H9 (cell line): ENCODE data around the gene SOX1. TPM values are rescaled to one million over a fixed set of nuclear protein-coding genes. Genes with fewer than 3 reads are reported as not detected.

Experiments used
- DNase-seq: peaks from one replicate; pipeline ENCODE4 v3.0.0-alpha.2; 2017
- H2AFZ ChIP-seq: one replicate; pipeline ENCODE4 v1.6.1; 2013; ENCODE audit warnings: mild to moderate bottlenecking, low read length, control low read depth, moderate library complexity
- H2AK5ac ChIP-seq: 2 replicates; pipeline ENCODE4 v1.6.1; 2013; ENCODE audit warnings: low read length, control low read depth, mixed read lengths; ENCODE audit not compliant: insufficient read length
- H2BK120ac ChIP-seq: one replicate; pipeline ENCODE4 v1.6.1; 2013; ENCODE audit warnings: low read depth, mild to moderate bottlenecking, low read length, control low read depth, inconsistent platforms; ENCODE audit not compliant: poor library complexity, severe bottlenecking
- H2BK12ac ChIP-seq: 2 replicates; pipeline ENCODE4 v1.6.1; 2013; ENCODE audit warnings: low read length, control low read depth, mixed read lengths, low read depth; ENCODE audit not compliant: insufficient read length
- H2BK15ac ChIP-seq: 2 replicates; pipeline ENCODE4 v1.6.1; 2013; ENCODE audit warnings: low read depth, low read length, control low read depth
- H2BK20ac ChIP-seq: one replicate; pipeline ENCODE4 v1.6.1; 2013; ENCODE audit warnings: low read depth, mild to moderate bottlenecking, low read length, control low read depth, inconsistent platforms; ENCODE audit not compliant: poor library complexity, severe bottlenecking
- H2BK5ac ChIP-seq: 2 replicates; pipeline ENCODE4 v1.6.1; 2013; ENCODE audit warnings: low read length, control low read depth, mixed read lengths; ENCODE audit not compliant: insufficient read length
- H3K14ac ChIP-seq: 2 replicates; pipeline ENCODE4 v1.6.1; 2013; ENCODE audit warnings: low read length, control low read depth; ENCODE audit not compliant: insufficient read depth
- H3K18ac ChIP-seq: 2 replicates; pipeline ENCODE4 v1.6.1; 2013; ENCODE audit warnings: low read depth, mild to moderate bottlenecking, mixed read lengths, low read length, control low read depth; ENCODE audit not compliant: insufficient read length
- H3K23ac ChIP-seq: 2 replicates; pipeline ENCODE4 v1.6.1; 2013; ENCODE audit warnings: low read length, control low read depth, mixed read lengths, low read depth; ENCODE audit not compliant: insufficient read length
- H3K23me2 ChIP-seq: 2 replicates; pipeline ENCODE4 v1.6.1; 2013; ENCODE audit warnings: low read depth, mild to moderate bottlenecking, mixed read lengths, low read length, control low read depth; ENCODE audit not compliant: insufficient read length, poor library complexity, severe bottlenecking
- H3K27ac ChIP-seq: 2 replicates; pipeline ENCODE4 v1.5.1; 2013; ENCODE audit warnings: low read length, control low read depth, mixed read lengths, low read depth; ENCODE audit not compliant: insufficient read length
- H3K27me3 ChIP-seq: 2 replicates; pipeline ENCODE4 v1.6.1; 2013; ENCODE audit warnings: low read length, control low read depth, inconsistent platforms; ENCODE audit not compliant: insufficient read depth
- H3K4ac ChIP-seq: 2 replicates; pipeline ENCODE4 v1.6.1; 2013; ENCODE audit warnings: low read depth, mild to moderate bottlenecking, control low read depth, inconsistent platforms, low read length, moderate library complexity
- H3K4me1 ChIP-seq: 2 replicates; pipeline ENCODE4 v1.6.1; 2013; ENCODE audit warnings: low read length, control low read depth, inconsistent platforms; ENCODE audit not compliant: insufficient read depth
- H3K4me2 ChIP-seq: 2 replicates; pipeline ENCODE4 v1.6.1; 2013; ENCODE audit warnings: low read length, control low read depth, mixed read lengths; ENCODE audit not compliant: insufficient read length, insufficient read depth
- H3K56ac ChIP-seq: 2 replicates; pipeline ENCODE4 v1.6.1; 2013; ENCODE audit warnings: low read depth, mild to moderate bottlenecking, mixed read lengths, low read length, control low read depth; ENCODE audit not compliant: insufficient read length
- H3K79me1 ChIP-seq: 2 replicates; pipeline ENCODE4 v1.6.1; 2013; ENCODE audit warnings: low read depth, mild to moderate bottlenecking, moderate library complexity, low read length, control low read depth, inconsistent platforms; ENCODE audit not compliant: insufficient read depth, poor library complexity, severe bottlenecking
- H3K79me2 ChIP-seq: 2 replicates; pipeline ENCODE4 v1.6.1; 2013; ENCODE audit warnings: low read length, control low read depth, inconsistent platforms; ENCODE audit not compliant: insufficient read depth
- H3K9ac ChIP-seq: 2 replicates; pipeline ENCODE4 v1.6.1; 2013; ENCODE audit warnings: low read length, control low read depth, mixed read lengths; ENCODE audit not compliant: insufficient read length; ENCODE audit errors: extremely low read depth
- H3K9me3 ChIP-seq: one replicate; pipeline ENCODE4 v1.6.1; 2013; ENCODE audit warnings: low read depth, low read length, inconsistent platforms; ENCODE audit not compliant: control insufficient read depth
- H3T11ph ChIP-seq: one replicate; pipeline ENCODE4 v1.6.1; 2013; ENCODE audit warnings: mild to moderate bottlenecking, low read length, control low read depth, inconsistent platforms
- H4K20me1 ChIP-seq: one replicate; pipeline ENCODE4 v1.6.1; 2013; ENCODE audit not compliant: control insufficient read depth, insufficient read length, insufficient read depth
- H4K5ac ChIP-seq: 2 replicates; pipeline ENCODE4 v1.6.1; 2013; ENCODE audit warnings: low read depth, mild to moderate bottlenecking, mixed read lengths, low read length, control low read depth; ENCODE audit not compliant: insufficient read length
- H4K8ac ChIP-seq: replicated peaks from 2 replicates; pipeline ENCODE4 v1.6.1; 2013; ENCODE audit warnings: low read length, control low read depth, mixed read lengths, low read depth; ENCODE audit not compliant: insufficient read length
- H4K91ac ChIP-seq: 2 replicates; pipeline ENCODE4 v1.6.1; 2013; ENCODE audit warnings: low read depth, mild to moderate bottlenecking, moderate library complexity, mixed read lengths, low read length, control low read depth; ENCODE audit not compliant: insufficient read length
- H3K27ac Mint-ChIP-seq, 3 experiments: 2 replicates in 2 of 3; 3 replicates in 1 of 3; pipeline ENCODE4 v1.8.0; 2020 to 2021; ENCODE audit warnings: mixed read lengths in 3 of 3, mild to moderate bottlenecking in 1 of 3, moderate library complexity in 1 of 3
- H3K27me3 Mint-ChIP-seq: 2 replicates; pipeline ENCODE4 v1.8.0; 2021; ENCODE audit warnings: low read depth, mild to moderate bottlenecking, moderate library complexity, mixed read lengths
- H3K36me3 Mint-ChIP-seq, 3 experiments: 2 replicates in 2 of 3; 3 replicates in 1 of 3; pipeline ENCODE4 v1.8.0; 2020 to 2021; ENCODE audit warnings: low read depth in 3 of 3, mixed read lengths in 3 of 3; ENCODE audit not compliant: insufficient read depth in 1 of 3
- H3K4me1 Mint-ChIP-seq, 2 experiments: 2 replicates each; pipeline ENCODE4 v1.8.0; 2020; ENCODE audit warnings: mixed read lengths in 2 of 2
- H3K4me3 Mint-ChIP-seq, 2 experiments: 2 replicates in 1 of 2; 3 replicates in 1 of 2; pipeline ENCODE4 v1.8.0; 2020 to 2021; ENCODE audit warnings: mild to moderate bottlenecking in 2 of 2, mixed read lengths in 2 of 2, moderate library complexity in 1 of 2
- H3K9me3 Mint-ChIP-seq, 2 experiments: 2 replicates in 1 of 2; 3 replicates in 1 of 2; pipeline ENCODE4 v1.8.0; 2020; ENCODE audit warnings: mild to moderate bottlenecking in 2 of 2, mixed read lengths in 2 of 2, moderate library complexity in 1 of 2
- WGBS: extraction: QIAGEN DNeasy Blood & Tissue Kit; methylation state at CpG from one replicate; pipeline ENCODE4 v1.1.7; 2013; ENCODE audit warnings: missing lambda C conversion rate, low lambda C conversion rate, mixed read lengths; ENCODE audit not compliant: insufficient read length; ENCODE audit errors: extremely low coverage; 5-methylcytosine and 5-hydroxymethylcytosine counted together
- total RNA-seq: library from RNA; stranded (reverse); gene quantifications from 2 replicates; pipeline ENCODE4 v1.2.1, GENCODE V29; 2021
- TF ChIP-seq, protein P1 (sequence below): fragments of 200-600 bp; sonication (generic); conservative IDR thresholded peaks from 3 replicates; pipeline ENCODE4 v1.8.0; 2021; ENCODE audit warnings: antibody characterized with exemption, mild to moderate bottlenecking

The SOX1 gene
- total RNA-seq, 1 experiment from 2014 or later = 0.17 TPM

DNA sequence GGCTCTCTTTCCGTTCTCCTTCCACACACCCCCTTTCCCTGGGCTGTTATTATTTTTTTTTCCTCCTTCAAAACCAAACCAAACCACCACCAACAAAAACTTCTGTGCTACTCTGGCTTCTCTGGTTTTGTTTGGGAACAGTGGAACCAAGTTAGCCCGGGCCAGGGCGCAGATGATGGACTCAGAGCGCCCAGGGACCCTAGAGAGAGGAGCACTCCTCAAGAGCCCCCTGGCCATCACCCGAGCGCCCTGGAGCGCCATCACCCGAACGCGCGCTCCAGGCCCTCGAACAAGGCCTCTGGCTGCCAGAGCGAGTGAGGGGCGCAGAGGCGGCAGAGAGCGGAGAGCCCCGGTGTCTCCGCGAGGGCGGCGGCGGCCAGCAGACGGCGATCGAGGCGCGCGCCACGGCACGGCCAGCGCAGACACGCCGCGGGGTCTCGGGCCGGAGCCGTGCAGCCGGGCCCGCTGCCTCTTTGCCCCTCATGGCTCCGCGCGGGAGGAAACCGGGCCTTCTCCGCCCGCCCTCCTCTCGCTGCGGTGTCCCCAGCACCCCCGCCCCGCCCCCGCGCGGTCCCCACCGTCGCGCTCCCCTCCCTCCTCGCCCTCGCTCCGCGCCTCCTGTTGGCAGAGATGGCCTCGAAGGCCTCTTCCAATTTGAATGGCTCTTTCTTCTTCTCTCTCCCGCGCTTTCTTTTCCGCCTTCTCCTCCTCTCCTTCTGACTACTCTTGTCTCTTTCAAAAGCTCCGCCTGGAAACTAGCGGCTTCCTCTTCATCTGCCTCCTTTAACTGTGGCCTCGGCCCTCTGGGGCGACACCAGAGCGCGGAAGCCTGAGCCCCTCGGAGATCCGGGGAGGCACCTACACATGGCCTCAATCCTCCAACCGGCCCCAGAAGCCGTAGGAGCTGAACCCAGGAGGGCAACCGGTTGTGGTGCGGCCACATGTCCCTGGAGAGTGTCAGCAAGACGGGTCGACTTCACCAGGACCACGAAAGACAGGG, 4.1 kb upstream of the SOX1 start:
- H3K79me1 ChIP-seq = no peaks in the 10 kb centered on the region

More for the DNA sequence above, 4.1 kb upstream of the SOX1 start:
- Histone ChIP-seq H2AFZ (no peak overlapping the region), H4K91ac (no peak overlapping the region), H3K56ac (no peak overlapping the region), H3K23ac (no peak overlapping the region), H3K14ac (no peak overlapping the region), H3T11ph (no peak overlapping the region), H2BK5ac (no peak overlapping the region), H3K18ac (no peak overlapping the region), H3K27me3 (peaks cover 83% of the 10 kb centered on the region), H3K4me2 (peak overlapping the region; percentile 40), H3K27ac (no peak overlapping the region), H3K9ac (no peak overlapping the region), H4K5ac (no peak overlapping the region), H2BK15ac (no peak overlapping the region), H3K4me1 (no peaks in the 10 kb centered on the region), H2BK12ac (no peak overlapping the region), H2AK5ac (no peak overlapping the region), H3K9me3 (no peaks in the 10 kb centered on the region), H4K20me1 (no peaks in the 10 kb centered on the region), H3K23me2 (peaks cover 4% of the 10 kb centered on the region), H4K8ac (no peak overlapping the region), H2BK20ac (no peak overlapping the region), H3K4ac (no peak overlapping the region), H3K79me2 (no peaks in the 10 kb centered on the region), H2BK120ac (no peak overlapping the region)
- Mint-ChIP-seq H3K36me3 (peaks cover 0 to 2% (median 0%) of the 10 kb centered on the region in 3 experiments; a peak in 2 of 7 replicates), H3K9me3 (peaks cover 0 to 5% of the 10 kb centered on the region in 2 experiments; a peak in 3 of 5 replicates), H3K27me3 (peaks cover 97% of the 10 kb centered on the region), H3K4me1 (peaks cover 12 to 49% of the 10 kb centered on the region in 2 experiments), H3K27ac (no peak overlapping the region), H3K4me3 (peak overlapping the region; percentile 29 to 65)
- WGBS = no CpG with 5 or more reads among the region's 78 CpGs
- DNase-seq = peak; percentile 75
- TF ChIP-seq, protein P1, sequence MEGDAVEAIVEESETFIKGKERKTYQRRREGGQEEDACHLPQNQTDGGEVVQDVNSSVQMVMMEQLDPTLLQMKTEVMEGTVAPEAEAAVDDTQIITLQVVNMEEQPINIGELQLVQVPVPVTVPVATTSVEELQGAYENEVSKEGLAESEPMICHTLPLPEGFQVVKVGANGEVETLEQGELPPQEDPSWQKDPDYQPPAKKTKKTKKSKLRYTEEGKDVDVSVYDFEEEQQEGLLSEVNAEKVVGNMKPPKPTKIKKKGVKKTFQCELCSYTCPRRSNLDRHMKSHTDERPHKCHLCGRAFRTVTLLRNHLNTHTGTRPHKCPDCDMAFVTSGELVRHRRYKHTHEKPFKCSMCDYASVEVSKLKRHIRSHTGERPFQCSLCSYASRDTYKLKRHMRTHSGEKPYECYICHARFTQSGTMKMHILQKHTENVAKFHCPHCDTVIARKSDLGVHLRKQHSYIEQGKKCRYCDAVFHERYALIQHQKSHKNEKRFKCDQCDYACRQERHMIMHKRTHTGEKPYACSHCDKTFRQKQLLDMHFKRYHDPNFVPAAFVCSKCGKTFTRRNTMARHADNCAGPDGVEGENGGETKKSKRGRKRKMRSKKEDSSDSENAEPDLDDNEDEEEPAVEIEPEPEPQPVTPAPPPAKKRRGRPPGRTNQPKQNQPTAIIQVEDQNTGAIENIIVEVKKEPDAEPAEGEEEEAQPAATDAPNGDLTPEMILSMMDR = peak; percentile 88
